Liver (tissue), 9 donors: Measurements from ENCODE around the gene CSNK1G1. TPM values are rescaled to one million over a fixed set of nuclear protein-coding genes. Genes with fewer than 3 reads are reported as not detected.
"Not testable (repeated sequence)": the region's sequence is repeated elsewhere in the genome, so short reads cannot be mapped to it uniquely, and the experiment has no call there.

Experiments used
- DNase-seq: peaks from one replicate; pipeline ENCODE4 v3.0.0-alpha.2; 2017; ENCODE audit warnings: low spot score
- H3K27ac ChIP-seq, 2 donors: one replicate each; pipeline ENCODE4 v1.7.0; 2013; ENCODE audit warnings: inconsistent platforms in 2 of 2, low read length in 2 of 2, control low read depth in 1 of 2, low read depth in 1 of 2, mild to moderate bottlenecking in 1 of 2
- H3K27me3 ChIP-seq, 4 donors: one replicate each; pipeline versions ENCODE4 v1.6.1 to v1.7.0; 2013; ENCODE audit warnings: low read length in 3 of 4, inconsistent platforms in 1 of 4, mild to moderate bottlenecking in 1 of 4, moderate library complexity in 1 of 4; ENCODE audit not compliant: control insufficient read depth in 4 of 4, insufficient read depth in 4 of 4
- H3K36me3 ChIP-seq, 4 donors: one replicate each; pipeline versions ENCODE4 v1.6.1 to v1.7.0; 2013; ENCODE audit warnings: low read length in 3 of 4, mild to moderate bottlenecking in 3 of 4, low read depth in 1 of 4, moderate library complexity in 1 of 4; ENCODE audit not compliant: control insufficient read depth in 4 of 4, insufficient read depth in 3 of 4
- H3K4me1 ChIP-seq, 4 donors: one replicate each; pipeline versions ENCODE4 v1.6.1 to v1.7.0; 2013; ENCODE audit warnings: low read length in 3 of 4, mild to moderate bottlenecking in 3 of 4, moderate library complexity in 1 of 4; ENCODE audit not compliant: control insufficient read depth in 4 of 4, insufficient read depth in 4 of 4
- H3K4me3 ChIP-seq, 3 donors: one replicate each; pipeline versions ENCODE4 v1.6.1 to v1.7.0; 2013; ENCODE audit warnings: low read length in 3 of 3, control low read depth in 1 of 3, low read depth in 1 of 3, mild to moderate bottlenecking in 1 of 3
- H3K9ac ChIP-seq, 2 donors: one replicate each; pipeline ENCODE4 v1.7.0; 2013; ENCODE audit warnings: low read length in 2 of 2, mild to moderate bottlenecking in 2 of 2, moderate library complexity in 2 of 2, control low read depth in 1 of 2, low read depth in 1 of 2
- H3K9me3 ChIP-seq, 4 donors: one replicate each; pipeline versions ENCODE4 v1.6.1 to v1.7.0; 2013; ENCODE audit warnings: low read length in 3 of 4; ENCODE audit not compliant: control insufficient read depth in 4 of 4
- FOXA1 ChIP-seq: IDR thresholded peaks from 2 replicates; pipeline ENCODE4 v1.6.1; 2016; ENCODE audit warnings: antibody characterized with exemption
- HNF4A ChIP-seq, 2 donors: conservative IDR thresholded peaks; 2 replicates each; pipeline ENCODE4 v1.6.1; 2016; ENCODE audit warnings: antibody characterized with exemption in 2 of 2, mild to moderate bottlenecking in 2 of 2
- JUND ChIP-seq, 2 donors: IDR thresholded peaks; 2 replicates each; pipeline ENCODE4 v1.6.1; 2016; ENCODE audit warnings: antibody characterized with exemption in 2 of 2
- MAX ChIP-seq: IDR thresholded peaks from 2 replicates; pipeline ENCODE4 v1.6.1; 2016; ENCODE audit warnings: antibody characterized with exemption
- NR2F2 ChIP-seq: IDR thresholded peaks from 2 replicates; pipeline ENCODE4 v1.6.1; 2016; ENCODE audit warnings: antibody characterized with exemption
- RAD21 ChIP-seq, 2 donors: IDR thresholded peaks; 2 replicates each; pipeline ENCODE4 v1.6.1; 2016; ENCODE audit warnings: antibody characterized with exemption in 2 of 2, mild to moderate bottlenecking in 2 of 2
- REST ChIP-seq: IDR thresholded peaks from 2 replicates; pipeline ENCODE4 v1.6.1; 2016; ENCODE audit warnings: antibody characterized with exemption, mild to moderate bottlenecking
- RXRA ChIP-seq, 2 donors: IDR thresholded peaks; 2 replicates each; pipeline ENCODE4 v1.6.1; 2017 to 2018; ENCODE audit warnings: antibody characterized with exemption in 2 of 2, mild to moderate bottlenecking in 1 of 2
- TAF1 ChIP-seq: conservative IDR thresholded peaks from 2 replicates; pipeline ENCODE4 v1.6.1; 2016; ENCODE audit warnings: antibody characterized with exemption, mild to moderate bottlenecking
- YY1 ChIP-seq: IDR thresholded peaks from 2 replicates; pipeline ENCODE4 v1.6.1; 2016; ENCODE audit warnings: antibody characterized with exemption, mild to moderate bottlenecking
- ZBTB33 ChIP-seq: IDR thresholded peaks from 2 replicates; pipeline ENCODE4 v1.6.1; 2016; ENCODE audit warnings: antibody characterized with exemption
- WGBS: extraction: QIAGEN DNeasy Blood & Tissue Kit; methylation state at CpG from one replicate; pipeline ENCODE4 v1.1.7; 2013; 5-methylcytosine and 5-hydroxymethylcytosine counted together
- polyA plus RNA-seq, 2 donors: library from polyadenylated mRNA; stranded (reverse) in 1 of 2; unstranded in 1 of 2; fragments of 200-250 nt in 1 of 2; fragments of >200 nt in 1 of 2; fragmentation: Nextera tagmentation in 1 of 2; extraction: Ambion mirVana in 1 of 2; gene quantifications; one replicate each; pipeline versions ENCODE4 v1.2.1 to v1.2.3, GENCODE V29; 2013 to 2015
- total RNA-seq, 2 donors: library from RNA; depleted of rRNA; stranded (reverse); fragments of >200 nt; gene quantifications; one replicate each; pipeline ENCODE4 v1.2.3, GENCODE V29; 2014
- donor health status: healthy.
- donor health status: healthy.
- donor health status: healthy.
- donor health status: healthy.
- donor health status: healthy.

The CSNK1G1 gene
- total and polyA plus RNA-seq, 4 donors = 1.7 to 9.1 (median 5.8) TPM

- H3K36me3 ChIP-seq = peaks cover 18 to 77% (median 68%) of the 10 kb centered on the region in 4 donors
- no peaks in the 10 kb centered on the region for H3K9me3 ChIP-seq
- H3K27ac ChIP-seq = peak overlapping the region in 1 of 2 donors; percentile 13
- H3K4me3 ChIP-seq = no peak overlapping the region
- TF ChIP-seq RAD21 (IDR thresholded peaks at IDR 0.05) (no peak), NR2F2 (peak; percentile 66)
- H3K4me1 ChIP-seq = peaks cover 3 to 5% (median 4%) of the 10 kb centered on the region in 4 donors
- H3K27me3 ChIP-seq = no peaks in the 10 kb centered on the region
- no peak for DNase-seq
- WGBS = 69% methylated on average over 1 of the region's 1 CpG
- no peak overlapping the region for H3K9ac ChIP-seq
Observed at GRCh38 chr15:64122444-64122843, 233.5 kb downstream of the CSNK1G1 start.

GRCh38 chr15:64121614-64122013 is 234.4 kb downstream of the CSNK1G1 start:
- Histone ChIP-seq H3K9me3 (no peaks in the 10 kb centered on the region), H3K27me3 (no peaks in the 10 kb centered on the region), H3K4me1 (peaks cover 3 to 6% (median 5%) of the 10 kb centered on the region in 4 donors), H3K9ac (no peak overlapping the region), H3K4me3 (no peak overlapping the region), H3K27ac (no peak overlapping the region), H3K36me3 (peaks cover 14 to 74% (median 64%) of the 10 kb centered on the region in 4 donors)
- WGBS = 88% methylated on average over 4 of the region's 4 CpGs
- TF ChIP-seq TAF1 (no peak), RXRA (IDR thresholded peaks at IDR 0.05) (no peak), JUND (IDR thresholded peaks at IDR 0.05) (no peak), MAX (no peak), FOXA1 (no peak), REST (no peak), ZBTB33 (no peak)
- DNase-seq = no peak

- H3K36me3 ChIP-seq = peaks cover 12 to 71% (median 63%) of the 10 kb centered on the region in 4 donors
Observed at GRCh38 chr15:64120322-64120721, 235.7 kb downstream of the CSNK1G1 start.

More at GRCh38 chr15:64120322-64120721, 235.7 kb downstream of the CSNK1G1 start:
- H3K4me3 ChIP-seq, H3K27ac ChIP-seq, H3K9ac ChIP-seq, H3K9me3 ChIP-seq, H3K27me3 ChIP-seq, DNase-seq: not testable (repeated sequence)
- H3K4me1 ChIP-seq = peaks cover 3 to 11% (median 7%) of the 10 kb centered on the region in 4 donors
- peak; percentile 62 for TF ChIP-seq YY1
- peak in 1 of 2 donors; percentile 19 for TF ChIP-seq HNF4A (conservative IDR thresholded peaks at IDR 0.05)
- WGBS = 98% methylated on average over 2 of the region's 2 CpGs
